H9 (cell line): ENCODE measurements around the gene TPD52L1. TPM values are rescaled to one million over a fixed set of nuclear protein-coding genes. Genes with fewer than 3 reads are reported as not detected.

Experiments used
- DNase-seq: peaks from one replicate; pipeline ENCODE4 v3.0.0-alpha.2; 2017
- H2AFZ ChIP-seq: one replicate; pipeline ENCODE4 v1.6.1; 2013; ENCODE audit warnings: mild to moderate bottlenecking, low read length, control low read depth, moderate library complexity
- H2AK5ac ChIP-seq: 2 replicates; pipeline ENCODE4 v1.6.1; 2013; ENCODE audit warnings: low read length, control low read depth, mixed read lengths; ENCODE audit not compliant: insufficient read length
- H2BK120ac ChIP-seq: one replicate; pipeline ENCODE4 v1.6.1; 2013; ENCODE audit warnings: low read depth, mild to moderate bottlenecking, low read length, control low read depth, inconsistent platforms; ENCODE audit not compliant: poor library complexity, severe bottlenecking
- H2BK12ac ChIP-seq: 2 replicates; pipeline ENCODE4 v1.6.1; 2013; ENCODE audit warnings: low read length, control low read depth, mixed read lengths, low read depth; ENCODE audit not compliant: insufficient read length
- H2BK15ac ChIP-seq: 2 replicates; pipeline ENCODE4 v1.6.1; 2013; ENCODE audit warnings: low read depth, low read length, control low read depth
- H2BK20ac ChIP-seq: one replicate; pipeline ENCODE4 v1.6.1; 2013; ENCODE audit warnings: low read depth, mild to moderate bottlenecking, low read length, control low read depth, inconsistent platforms; ENCODE audit not compliant: poor library complexity, severe bottlenecking
- H2BK5ac ChIP-seq: 2 replicates; pipeline ENCODE4 v1.6.1; 2013; ENCODE audit warnings: low read length, control low read depth, mixed read lengths; ENCODE audit not compliant: insufficient read length
- H3K14ac ChIP-seq: 2 replicates; pipeline ENCODE4 v1.6.1; 2013; ENCODE audit warnings: low read length, control low read depth; ENCODE audit not compliant: insufficient read depth
- H3K18ac ChIP-seq: 2 replicates; pipeline ENCODE4 v1.6.1; 2013; ENCODE audit warnings: low read depth, mild to moderate bottlenecking, mixed read lengths, low read length, control low read depth; ENCODE audit not compliant: insufficient read length
- H3K23ac ChIP-seq: 2 replicates; pipeline ENCODE4 v1.6.1; 2013; ENCODE audit warnings: low read length, control low read depth, mixed read lengths, low read depth; ENCODE audit not compliant: insufficient read length
- H3K23me2 ChIP-seq: 2 replicates; pipeline ENCODE4 v1.6.1; 2013; ENCODE audit warnings: low read depth, mild to moderate bottlenecking, mixed read lengths, low read length, control low read depth; ENCODE audit not compliant: insufficient read length, poor library complexity, severe bottlenecking
- H3K27ac ChIP-seq: 2 replicates; pipeline ENCODE4 v1.5.1; 2013; ENCODE audit warnings: low read length, control low read depth, mixed read lengths, low read depth; ENCODE audit not compliant: insufficient read length
- H3K27me3 ChIP-seq: 2 replicates; pipeline ENCODE4 v1.6.1; 2013; ENCODE audit warnings: low read length, control low read depth, inconsistent platforms; ENCODE audit not compliant: insufficient read depth
- H3K4ac ChIP-seq: 2 replicates; pipeline ENCODE4 v1.6.1; 2013; ENCODE audit warnings: low read depth, mild to moderate bottlenecking, control low read depth, inconsistent platforms, low read length, moderate library complexity
- H3K4me1 ChIP-seq: 2 replicates; pipeline ENCODE4 v1.6.1; 2013; ENCODE audit warnings: low read length, control low read depth, inconsistent platforms; ENCODE audit not compliant: insufficient read depth
- H3K4me2 ChIP-seq: 2 replicates; pipeline ENCODE4 v1.6.1; 2013; ENCODE audit warnings: low read length, control low read depth, mixed read lengths; ENCODE audit not compliant: insufficient read length, insufficient read depth
- H3K56ac ChIP-seq: 2 replicates; pipeline ENCODE4 v1.6.1; 2013; ENCODE audit warnings: low read depth, mild to moderate bottlenecking, mixed read lengths, low read length, control low read depth; ENCODE audit not compliant: insufficient read length
- H3K79me1 ChIP-seq: 2 replicates; pipeline ENCODE4 v1.6.1; 2013; ENCODE audit warnings: low read depth, mild to moderate bottlenecking, moderate library complexity, low read length, control low read depth, inconsistent platforms; ENCODE audit not compliant: insufficient read depth, poor library complexity, severe bottlenecking
- H3K79me2 ChIP-seq: 2 replicates; pipeline ENCODE4 v1.6.1; 2013; ENCODE audit warnings: low read length, control low read depth, inconsistent platforms; ENCODE audit not compliant: insufficient read depth
- H3K9ac ChIP-seq: 2 replicates; pipeline ENCODE4 v1.6.1; 2013; ENCODE audit warnings: low read length, control low read depth, mixed read lengths; ENCODE audit not compliant: insufficient read length; ENCODE audit errors: extremely low read depth
- H3K9me3 ChIP-seq: one replicate; pipeline ENCODE4 v1.6.1; 2013; ENCODE audit warnings: low read depth, low read length, inconsistent platforms; ENCODE audit not compliant: control insufficient read depth
- H3T11ph ChIP-seq: one replicate; pipeline ENCODE4 v1.6.1; 2013; ENCODE audit warnings: mild to moderate bottlenecking, low read length, control low read depth, inconsistent platforms
- H4K20me1 ChIP-seq: one replicate; pipeline ENCODE4 v1.6.1; 2013; ENCODE audit not compliant: control insufficient read depth, insufficient read length, insufficient read depth
- H4K5ac ChIP-seq: 2 replicates; pipeline ENCODE4 v1.6.1; 2013; ENCODE audit warnings: low read depth, mild to moderate bottlenecking, mixed read lengths, low read length, control low read depth; ENCODE audit not compliant: insufficient read length
- H4K8ac ChIP-seq: replicated peaks from 2 replicates; pipeline ENCODE4 v1.6.1; 2013; ENCODE audit warnings: low read length, control low read depth, mixed read lengths, low read depth; ENCODE audit not compliant: insufficient read length
- H4K91ac ChIP-seq: 2 replicates; pipeline ENCODE4 v1.6.1; 2013; ENCODE audit warnings: low read depth, mild to moderate bottlenecking, moderate library complexity, mixed read lengths, low read length, control low read depth; ENCODE audit not compliant: insufficient read length
- H3K27ac Mint-ChIP-seq, 3 experiments: 2 replicates in 2 of 3; 3 replicates in 1 of 3; pipeline ENCODE4 v1.8.0; 2020 to 2021; ENCODE audit warnings: mixed read lengths in 3 of 3, mild to moderate bottlenecking in 1 of 3, moderate library complexity in 1 of 3
- H3K27me3 Mint-ChIP-seq: 2 replicates; pipeline ENCODE4 v1.8.0; 2021; ENCODE audit warnings: low read depth, mild to moderate bottlenecking, moderate library complexity, mixed read lengths
- H3K36me3 Mint-ChIP-seq, 3 experiments: 2 replicates in 2 of 3; 3 replicates in 1 of 3; pipeline ENCODE4 v1.8.0; 2020 to 2021; ENCODE audit warnings: low read depth in 3 of 3, mixed read lengths in 3 of 3; ENCODE audit not compliant: insufficient read depth in 1 of 3
- H3K4me1 Mint-ChIP-seq, 2 experiments: 2 replicates each; pipeline ENCODE4 v1.8.0; 2020; ENCODE audit warnings: mixed read lengths in 2 of 2
- H3K4me3 Mint-ChIP-seq, 2 experiments: 2 replicates in 1 of 2; 3 replicates in 1 of 2; pipeline ENCODE4 v1.8.0; 2020 to 2021; ENCODE audit warnings: mild to moderate bottlenecking in 2 of 2, mixed read lengths in 2 of 2, moderate library complexity in 1 of 2
- H3K9me3 Mint-ChIP-seq, 2 experiments: 2 replicates in 1 of 2; 3 replicates in 1 of 2; pipeline ENCODE4 v1.8.0; 2020; ENCODE audit warnings: mild to moderate bottlenecking in 2 of 2, mixed read lengths in 2 of 2, moderate library complexity in 1 of 2
- CTCF ChIP-seq: fragments of 200-600 bp; sonication (generic); conservative IDR thresholded peaks from 3 replicates; pipeline ENCODE4 v1.8.0; 2021; ENCODE audit warnings: antibody characterized with exemption, mild to moderate bottlenecking
- WGBS: extraction: QIAGEN DNeasy Blood & Tissue Kit; methylation state at CpG from one replicate; pipeline ENCODE4 v1.1.7; 2013; ENCODE audit warnings: missing lambda C conversion rate, low lambda C conversion rate, mixed read lengths; ENCODE audit not compliant: insufficient read length; ENCODE audit errors: extremely low coverage; 5-methylcytosine and 5-hydroxymethylcytosine counted together
- total RNA-seq: library from RNA; stranded (reverse); gene quantifications from 2 replicates; pipeline ENCODE4 v1.2.1, GENCODE V29; 2021

The TPD52L1 gene
- total RNA-seq, 1 experiment from 2014 or later: 6.6 TPM

DNA sequence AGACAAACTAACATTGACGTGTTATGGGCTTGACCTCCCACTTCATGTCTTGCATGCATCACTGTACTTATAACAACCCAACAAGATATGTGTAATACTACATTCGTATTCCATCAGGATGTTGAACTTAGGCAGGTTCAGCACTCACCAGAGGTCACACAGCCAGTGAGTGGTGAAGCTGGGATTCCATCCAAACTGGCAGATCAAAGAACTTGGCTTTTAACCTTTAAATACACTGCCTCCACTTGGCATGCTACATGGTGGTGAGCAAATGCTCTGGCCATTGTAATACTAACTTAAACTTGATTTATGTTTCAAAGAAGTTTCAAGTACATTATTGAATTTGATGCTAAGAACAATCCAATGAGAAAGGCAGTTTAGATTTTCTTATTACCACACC, 158.9 kb downstream of the TPD52L1 start:
- H3K4me1 Mint-ChIP-seq: peaks cover 7 to 9% of the 10 kb centered on the region in 2 experiments
- Histone ChIP-seq H3K9ac (no peak overlapping the region), H2AK5ac (no peak overlapping the region), H4K5ac (no peak overlapping the region), H2BK5ac (no peak overlapping the region), H4K91ac (no peak overlapping the region), H4K8ac (no peak overlapping the region), H3K79me2 (no peaks in the 10 kb centered on the region), H3K9me3 (no peaks in the 10 kb centered on the region), H3K4me1 (no peaks in the 10 kb centered on the region), H3K23me2 (no peaks in the 10 kb centered on the region), H3K79me1 (no peaks in the 10 kb centered on the region), H3K4me2 (no peak overlapping the region), H3K23ac (no peak overlapping the region), H4K20me1 (no peaks in the 10 kb centered on the region), H2BK15ac (no peak overlapping the region), H3K18ac (no peak overlapping the region), H2BK120ac (no peak overlapping the region), H2BK20ac (no peak overlapping the region), H3T11ph (no peak overlapping the region), H2BK12ac (no peak overlapping the region), H3K27me3 (no peaks in the 10 kb centered on the region), H3K4ac (no peak overlapping the region), H3K27ac (no peak overlapping the region), H3K56ac (no peak overlapping the region), H3K14ac (no peak overlapping the region), H2AFZ (no peak overlapping the region)
- H3K4me3 Mint-ChIP-seq: no peak overlapping the region
- H3K27ac Mint-ChIP-seq: no peak overlapping the region
- WGBS: no CpG with 5 or more reads among the region's 2 CpGs
- H3K27me3 Mint-ChIP-seq: no peaks in the 10 kb centered on the region; the same call in 1 of the 2 replicates
- no peaks in the 10 kb centered on the region for H3K9me3 Mint-ChIP-seq
- H3K36me3 Mint-ChIP-seq: no peaks in the 10 kb centered on the region
- DNase-seq: no peak
- TF ChIP-seq CTCF: no peak
